GM23338 (cell line): Measurements from ENCODE around the gene USP10. TPM values are rescaled to one million over a fixed set of nuclear protein-coding genes. Genes with fewer than 3 reads are reported as not detected.

Experiments used
- ATAC-seq: fragments of 200-7000 bp; cut with Tn5 transposase; 3 replicates; pipeline ENCODE4 v1.9.1; 2020
- DNase-seq: peaks from one replicate; pipeline ENCODE4 v3.0.0-alpha.2; 2015; ENCODE audit warnings: low spot score
- H2AFZ ChIP-seq: fragments of 200-600 bp; sonication (generic); 2 replicates; pipeline ENCODE4 v1.8.0; 2016; ENCODE audit warnings: antibody characterized with exemption, mild to moderate bottlenecking, moderate library complexity
- H3F3A ChIP-seq: fragments of 200-600 bp; sonication (generic); replicated peaks from 2 replicates; pipeline ENCODE4 v1.8.0; 2017; ENCODE audit warnings: antibody characterized with exemption, mixed run types, low read depth
- H3K27ac ChIP-seq: fragments of 200-600 bp; sonication (generic); 2 replicates; pipeline ENCODE4 v1.6.1; 2016; ENCODE audit warnings: low read depth
- H3K27me3 ChIP-seq: fragments of 200-600 bp; sonication (generic); 2 replicates; pipeline ENCODE4 v1.8.0; 2016; ENCODE audit warnings: mild to moderate bottlenecking, mixed run types, moderate library complexity; ENCODE audit not compliant: insufficient read depth
- H3K36me3 ChIP-seq: fragments of 200-600 bp; sonication (generic); 2 replicates; pipeline ENCODE4 v1.8.0; 2016; ENCODE audit warnings: mild to moderate bottlenecking; ENCODE audit not compliant: insufficient read depth
- H3K4me1 ChIP-seq: fragments of 200-600 bp; sonication (generic); 2 replicates; pipeline ENCODE4 v1.8.0; 2016; ENCODE audit warnings: mild to moderate bottlenecking, moderate library complexity; ENCODE audit not compliant: insufficient read depth
- H3K4me2 ChIP-seq: fragments of 200-600 bp; sonication (generic); 2 replicates; pipeline ENCODE4 v1.7.1; 2017; ENCODE audit warnings: mixed run types
- H3K4me3 ChIP-seq: fragments of 200-600 bp; sonication (generic); 2 replicates; pipeline ENCODE4 v1.6.1; 2016; ENCODE audit warnings: mixed run types
- H3K79me2 ChIP-seq: fragments of 200-600 bp; sonication (generic); replicated peaks from 2 replicates; pipeline ENCODE4 v1.8.0; 2017; ENCODE audit warnings: mild to moderate bottlenecking; ENCODE audit not compliant: insufficient read depth
- H3K9me2 ChIP-seq: fragments of 200-600 bp; sonication (generic); 2 replicates; pipeline ENCODE4 v1.8.0; 2017; ENCODE audit not compliant: insufficient read depth
- H4K20me1 ChIP-seq: fragments of 200-600 bp; sonication (generic); replicated peaks from 2 replicates; pipeline ENCODE4 v1.8.0; 2017; ENCODE audit warnings: mild to moderate bottlenecking; ENCODE audit not compliant: insufficient read depth
- H3K27ac Mint-ChIP-seq: 2 replicates; pipeline ENCODE4 v1.8.0; 2020; ENCODE audit warnings: inconsistent platforms, mild to moderate bottlenecking, moderate library complexity, mixed read lengths
- H3K27me3 Mint-ChIP-seq: 3 replicates; pipeline ENCODE4 v1.8.0; 2022; ENCODE audit warnings: low read depth, mild to moderate bottlenecking, moderate library complexity, mixed read lengths, inconsistent platforms; ENCODE audit not compliant: insufficient read depth, poor library complexity
- H3K36me3 Mint-ChIP-seq: 3 replicates; pipeline ENCODE4 v1.8.0; 2021; ENCODE audit warnings: low read depth, mild to moderate bottlenecking, inconsistent platforms, moderate library complexity, mixed read lengths
- H3K4me1 Mint-ChIP-seq: 3 replicates; pipeline ENCODE4 v1.8.0; 2020; ENCODE audit warnings: mild to moderate bottlenecking, inconsistent platforms, mixed read lengths
- H3K4me3 Mint-ChIP-seq: 3 replicates; pipeline ENCODE4 v1.8.0; 2021; ENCODE audit warnings: moderate library complexity, mild to moderate bottlenecking, inconsistent platforms, mixed read lengths
- H3K9me3 Mint-ChIP-seq: 3 replicates; pipeline ENCODE4 v1.8.0; 2020; ENCODE audit warnings: moderate library complexity, mild to moderate bottlenecking, inconsistent platforms, mixed read lengths
- CREB1 ChIP-seq: fragments of 250-450 bp; sonication (Bioruptor Pico); IDR thresholded peaks from 2 replicates; pipeline ENCODE4 v1.5.0; 2020; ENCODE audit warnings: low read depth, mild to moderate bottlenecking, moderate library complexity
- CTCF ChIP-seq, 2 experiments: fragments of 200-600 bp in 1 of 2; sonication (generic) in 1 of 2; conservative IDR thresholded peaks; 2 replicates each; pipeline versions ENCODE4 v1.5.1 to v1.6.1; 2016 to 2017; ENCODE audit warnings: antibody characterized with exemption in 2 of 2, low read depth in 2 of 2, mild to moderate bottlenecking in 2 of 2, moderate library complexity in 1 of 2
- NANOG ChIP-seq: IDR thresholded peaks from 2 replicates; pipeline ENCODE4 v1.6.1; 2016; ENCODE audit warnings: antibody characterized with exemption, borderline replicate concordance
- POLR2AphosphoS5 ChIP-seq: IDR thresholded peaks from 2 replicates; pipeline ENCODE4 v1.6.1; 2016; ENCODE audit warnings: antibody characterized with exemption, low read depth
- REST ChIP-seq: IDR thresholded peaks from one replicate; pipeline ENCODE4 v1.6.1; 2018; ENCODE audit warnings: antibody characterized with exemption; ENCODE audit not compliant: unreplicated experiment
- ZNF114 ChIP-seq: fragments of 250-450 bp; sonication (Bioruptor Pico); IDR thresholded peaks from 2 replicates; pipeline ENCODE4 v1.5.0; 2020; ENCODE audit warnings: mild to moderate bottlenecking, moderate library complexity
- ZNF331 ChIP-seq: fragments of 250-450 bp; sonication (Bioruptor Pico); IDR thresholded peaks from 2 replicates; pipeline ENCODE4 v1.5.0; 2020; ENCODE audit warnings: low read depth, mild to moderate bottlenecking, moderate library complexity
- ZNF462 ChIP-seq: fragments of 250-450 bp; sonication (Bioruptor Pico); IDR thresholded peaks from 2 replicates; pipeline ENCODE4 v1.5.0; 2020; ENCODE audit warnings: mild to moderate bottlenecking, moderate library complexity
- polyA plus RNA-seq: library from polyadenylated mRNA; unstranded; fragments of >200 nt; fragmentation: Nextera tagmentation; extraction: Ambion mirVana; gene quantifications from 2 replicates; pipeline ENCODE4 v1.2.1, GENCODE V29; 2016
- total RNA-seq: library from RNA; depleted of rRNA; stranded (reverse); fragments of >200 nt; shearing (Covaris generic); gene quantifications from 2 replicates; pipeline ENCODE4 v1.2.3, GENCODE V29; 2014

Gene USP10
- total and polyA plus RNA-seq, 2 experiments from 2014 or later: 158 to 194 TPM

- no peaks in the 10 kb centered on the region for H3K4me1 ChIP-seq
- no peaks in the 10 kb centered on the region for H3K4me1 Mint-ChIP-seq
- ATAC-seq (no peak), DNase-seq (no peak)
- H2AFZ ChIP-seq: no peak overlapping the region
- H3K79me2 ChIP-seq: peaks cover 17% of the 10 kb centered on the region
- H3F3A ChIP-seq: peaks cover 14% of the 10 kb centered on the region; the same call in 1 of the 2 replicates
- peaks cover 93% of the 10 kb centered on the region for H3K36me3 Mint-ChIP-seq
- H3K9me3 Mint-ChIP-seq: no peaks in the 10 kb centered on the region
- H3K36me3 ChIP-seq: peaks cover 62% of the 10 kb centered on the region
- H3K27ac Mint-ChIP-seq: peak overlapping the region; percentile 19; the same call in 1 of the 2 replicates
- peaks cover 2% of the 10 kb centered on the region for H3K27me3 Mint-ChIP-seq
- no peak overlapping the region for H3K4me2 ChIP-seq
- H3K4me3 ChIP-seq: no peak overlapping the region
- no peak overlapping the region for H3K27ac ChIP-seq
- H3K4me3 Mint-ChIP-seq: no peak overlapping the region
- H3K9me2 ChIP-seq: no peaks in the 10 kb centered on the region
- peaks cover 25% of the 10 kb centered on the region for H4K20me1 ChIP-seq
- H3K27me3 ChIP-seq: no peaks in the 10 kb centered on the region
- TF ChIP-seq REST: no peak
- TF ChIP-seq NANOG: no peak
- no peak for TF ChIP-seq CREB1
- no peak for TF ChIP-seq ZNF114 (CRISPR knock-in tag)
Measured at GRCh38 chr16:84774810-84775209, 75.0 kb downstream of the USP10 start.

- Histone ChIP-seq H3K9me2 (no peaks in the 10 kb centered on the region), H3K36me3 (peaks cover 66% of the 10 kb centered on the region), H3K4me3 (no peak overlapping the region), H3K4me1 (no peaks in the 10 kb centered on the region), H3K27me3 (no peaks in the 10 kb centered on the region), H3K27ac (no peak overlapping the region), H4K20me1 (peaks cover 20% of the 10 kb centered on the region), H3K4me2 (no peak overlapping the region), H2AFZ (no peak overlapping the region), H3K79me2 (peaks cover 11% of the 10 kb centered on the region; the same call in 1 of the 2 replicates), H3F3A (peaks cover 18% of the 10 kb centered on the region; the same call in 1 of the 2 replicates)
- TF ChIP-seq ZNF462 (CRISPR knock-in tag) (no peak), CTCF (conservative IDR thresholded peaks at IDR 0.05; ENCODE audit: low read depth in 2 of 2) (0 out of 4 replicates have a peak, but pooled peaks of 1 of the 2 experiments have one; percentile 4), ZNF331 (CRISPR knock-in tag) (no peak), POLR2AphosphoS5 (no peak)
- peaks cover 93% of the 10 kb centered on the region for H3K36me3 Mint-ChIP-seq
- H3K27me3 Mint-ChIP-seq: peaks cover 2% of the 10 kb centered on the region
- peak overlapping the region; percentile 19; the same call in 1 of the 2 replicates for H3K27ac Mint-ChIP-seq
- H3K9me3 Mint-ChIP-seq: no peaks in the 10 kb centered on the region
- H3K4me3 Mint-ChIP-seq: no peak overlapping the region
- DNase-seq: no peak
- no peak for ATAC-seq
- no peaks in the 10 kb centered on the region for H3K4me1 Mint-ChIP-seq
Measured at GRCh38 chr16:84775262-84775810, 75.5 kb downstream of the USP10 start.
